ENCODE results near the gene HOXB9.

HOXB9 gene

DNA sequence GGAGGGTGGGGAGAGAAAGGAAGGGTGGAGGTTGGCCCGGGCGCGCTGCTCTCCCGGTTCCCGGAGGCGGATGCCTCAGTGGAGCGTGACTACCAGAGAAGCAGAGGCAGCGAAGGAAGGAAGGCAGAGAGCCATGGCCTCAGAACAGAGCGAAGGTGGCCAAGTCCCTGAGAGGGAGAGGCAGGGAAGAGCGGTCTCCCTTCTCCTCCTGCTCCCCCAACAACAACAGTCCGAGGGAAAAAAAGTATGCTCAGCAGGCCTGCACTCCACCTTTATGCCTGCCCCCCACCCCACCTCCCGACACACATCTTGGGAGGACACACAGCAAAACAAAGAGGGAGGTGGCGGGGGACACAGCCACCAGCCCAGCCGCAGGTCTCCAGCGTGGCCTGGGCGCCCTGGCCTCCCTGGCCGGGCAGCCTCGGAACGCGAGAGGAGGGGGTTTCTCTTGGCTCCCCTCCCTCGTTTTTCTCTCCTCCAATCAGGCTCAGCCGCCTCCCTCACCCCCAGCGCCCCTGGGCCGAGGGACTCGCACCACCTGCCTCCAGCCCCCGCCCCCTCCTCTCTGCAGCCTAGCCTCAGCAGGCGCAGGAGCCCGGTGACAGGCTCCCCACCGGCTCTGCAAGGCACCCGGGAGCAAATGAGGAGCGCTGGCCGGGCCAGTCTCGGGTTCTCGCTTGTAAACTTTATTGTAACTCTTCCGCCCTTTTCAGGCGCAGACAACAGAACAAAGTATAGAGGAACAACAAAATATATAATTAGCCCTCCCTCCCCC is 14.3 kb downstream of the HOXB9 start:
- DNase-seq (ENCODE audit: low spot score) (peak; percentile 63), FAIRE-seq (no peak)

DNA sequence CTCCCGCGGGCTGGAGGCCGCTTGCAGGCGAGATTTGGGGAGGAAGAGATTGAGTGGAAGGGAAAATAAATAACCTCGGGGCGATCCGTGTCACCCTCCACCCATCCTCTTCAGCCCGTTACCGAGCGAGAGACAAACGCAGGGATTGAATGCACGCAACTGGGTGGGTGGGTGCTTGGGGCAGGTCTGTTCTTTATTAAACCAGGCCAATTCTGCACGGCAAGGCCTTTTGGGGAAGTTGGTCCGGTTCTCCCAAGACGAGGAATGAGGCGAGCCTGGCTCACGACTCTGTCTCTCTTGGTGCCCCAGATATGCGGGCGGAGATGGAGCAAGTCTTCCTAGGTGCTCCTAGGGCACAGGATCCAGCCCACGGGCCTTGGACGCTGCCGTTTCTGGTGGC is 14.9 kb downstream of the HOXB9 start:
- no peak for DNase-seq (ENCODE audit: low spot score)

DNA sequence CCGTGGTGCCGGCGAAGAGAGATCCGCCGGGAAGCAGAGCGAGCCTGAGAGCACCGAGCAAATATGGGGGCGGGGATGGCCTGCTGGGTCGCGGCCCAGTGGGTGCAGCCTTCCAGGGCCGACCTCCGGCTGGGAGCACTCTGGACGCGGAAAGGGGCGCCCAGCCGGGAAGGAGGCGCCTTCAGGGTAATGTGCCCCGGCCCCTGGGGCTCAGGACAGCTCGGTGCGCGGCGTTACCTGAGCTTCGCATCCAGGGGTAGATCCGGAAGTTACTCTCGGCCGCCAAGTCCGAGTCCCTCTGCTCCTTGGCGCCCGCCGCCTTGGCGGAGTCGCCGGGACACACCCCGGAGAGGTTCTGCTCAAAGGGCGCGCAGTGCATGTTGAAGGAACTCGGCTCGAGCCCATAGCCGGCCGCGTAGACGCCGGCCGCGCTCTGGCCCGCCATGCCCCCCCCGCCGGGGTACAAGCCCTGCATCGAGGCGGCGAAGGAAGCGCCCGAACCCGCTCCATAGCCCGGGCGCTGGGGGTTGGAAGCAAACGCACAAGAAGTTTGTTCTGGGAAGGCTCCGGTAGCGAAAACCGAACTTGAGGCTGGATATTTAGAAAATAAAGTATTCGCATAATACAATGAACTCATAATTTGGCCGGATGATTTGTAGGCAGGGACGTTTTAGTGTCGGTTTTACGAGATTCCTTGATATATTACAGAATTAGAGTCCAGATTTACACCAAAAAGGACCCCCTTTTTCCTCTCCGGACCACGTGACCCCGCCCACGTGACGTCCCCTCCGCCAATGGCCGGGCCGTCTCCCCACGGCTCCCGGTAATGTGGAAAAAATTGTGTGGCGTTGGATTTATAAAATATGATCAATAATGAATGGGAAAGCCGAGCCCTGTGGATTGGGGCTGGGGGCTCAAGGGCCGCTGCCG is 15.6 kb downstream of the HOXB9 start, which contains the start of gene HOXB7:
Gene HOXB7, minus strand, starts transcription at position 736 of the 930 bp plus-strand sequence. Its CDS starts 99 bp downstream, at position 637.
- DNase-seq (ENCODE audit: low spot score) (no peak), FAIRE-seq (peak; percentile 63)

More for the DNA sequence above, 14.9 kb downstream of the HOXB9 start:
- FAIRE-seq = no peak

GRCh38 chr17:48609759-48610281 is 16.3 kb downstream of the HOXB9 start:
- DNase-seq (ENCODE audit: low spot score) (no peak), FAIRE-seq (no peak)

GRCh38 chr17:48609033-48609432 is 17.1 kb downstream of the HOXB9 start:
- no peak for DNase-seq (ENCODE audit: low spot score)

DNA sequence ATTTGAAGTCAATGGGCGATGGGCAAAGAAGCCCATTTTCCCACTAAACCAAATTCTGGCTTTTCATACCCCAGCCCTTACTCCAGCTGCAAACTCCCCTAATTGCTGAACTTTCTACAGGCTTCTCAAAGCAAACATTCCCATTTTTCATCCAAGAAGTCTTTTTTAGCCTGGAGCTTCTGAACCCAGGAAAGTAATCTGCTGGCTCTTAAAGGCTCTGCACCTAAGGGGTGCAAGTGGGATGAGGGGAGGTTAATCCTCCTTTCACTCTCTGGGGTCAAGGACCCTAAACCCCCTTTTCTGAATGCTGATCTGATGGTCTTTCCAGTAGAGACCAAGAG is 17.7 kb downstream of the HOXB9 start:
- DNase-seq (ENCODE audit: low spot score) (no peak), FAIRE-seq (no peak)

More at GRCh38 chr17:48609033-48609432, 17.1 kb downstream of the HOXB9 start:
- no peak for FAIRE-seq

DNA sequence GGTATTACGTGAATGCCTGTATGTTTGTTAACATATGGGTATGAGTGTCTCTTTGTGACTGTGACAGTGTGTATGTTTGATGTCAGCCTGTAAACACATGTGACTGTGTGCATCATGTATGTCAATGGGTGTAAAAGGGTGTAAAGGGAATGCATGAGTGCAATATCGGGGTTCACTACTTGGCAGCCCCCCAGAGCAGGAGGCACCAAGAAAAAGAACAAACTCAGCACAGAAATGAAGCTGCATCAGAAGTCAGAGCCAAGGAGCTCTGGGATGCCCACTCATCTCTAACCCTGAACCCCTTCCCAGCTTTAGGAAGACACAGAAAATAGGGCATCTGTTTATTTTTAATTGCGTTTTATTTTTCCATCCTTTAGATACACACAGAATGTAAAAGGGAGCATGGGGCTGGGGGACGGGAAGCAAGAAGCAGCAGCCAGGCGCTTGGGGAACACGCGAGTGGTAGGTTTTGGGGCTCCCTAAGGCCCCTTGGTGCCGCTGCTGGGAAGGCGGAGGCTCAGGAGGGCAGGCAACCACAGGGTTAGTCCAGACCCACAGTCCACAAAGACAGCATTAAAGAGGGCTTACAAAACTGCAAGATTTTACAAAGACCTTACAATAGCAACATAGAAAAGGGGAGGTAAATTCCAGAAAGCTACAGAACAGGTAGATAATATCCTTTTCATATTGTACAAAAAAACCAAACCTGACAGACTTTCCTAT is 19.1 kb downstream of the HOXB9 start:
- DNase-seq (ENCODE audit: low spot score) = no peak
- no peak for FAIRE-seq

DNA sequence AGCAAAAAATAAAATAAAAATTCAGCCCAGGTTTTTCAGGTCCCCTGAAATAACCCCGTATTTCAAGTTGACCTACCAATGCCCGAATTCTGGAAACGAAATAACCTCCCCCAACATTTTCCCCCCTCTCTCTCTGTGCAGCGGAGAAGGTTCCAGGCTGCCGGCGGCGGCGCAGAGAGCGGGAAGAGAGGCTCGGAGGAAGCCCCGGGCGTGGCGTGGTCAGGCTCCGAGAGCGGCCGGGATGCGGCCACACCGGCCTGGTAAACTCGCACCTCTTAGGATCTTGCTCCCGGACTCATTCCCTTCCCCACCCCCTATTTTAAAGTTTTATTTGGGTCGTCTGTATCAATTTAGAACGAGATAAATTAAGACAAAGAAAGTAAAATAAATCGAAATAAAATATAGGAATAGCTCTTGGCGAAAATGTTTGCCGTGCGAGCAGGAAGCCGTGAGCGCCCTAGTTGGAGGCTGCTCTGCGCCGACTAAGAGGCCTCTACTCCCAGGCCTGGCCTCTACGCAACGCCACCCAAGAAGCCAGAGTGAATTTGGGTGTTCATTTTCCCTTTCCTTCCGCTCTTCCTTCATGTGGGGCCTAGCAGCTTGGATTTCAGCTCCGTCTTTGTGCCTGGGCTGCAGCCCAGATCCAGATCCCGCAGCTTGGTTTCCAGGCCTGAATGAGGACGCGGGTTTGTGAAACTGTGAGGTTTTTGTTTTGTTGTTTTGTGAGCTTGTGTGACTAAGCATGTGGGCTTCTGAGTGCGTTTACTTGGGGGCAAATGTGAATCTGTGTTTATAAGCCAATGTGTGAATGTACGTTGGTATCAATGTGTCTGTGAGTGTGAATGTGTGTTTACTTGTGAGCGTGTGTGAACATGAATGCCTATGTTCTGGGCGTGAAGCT is 19.9 kb downstream of the HOXB9 start:
- FAIRE-seq (no peak), DNase-seq (ENCODE audit: low spot score) (no peak)

DNA sequence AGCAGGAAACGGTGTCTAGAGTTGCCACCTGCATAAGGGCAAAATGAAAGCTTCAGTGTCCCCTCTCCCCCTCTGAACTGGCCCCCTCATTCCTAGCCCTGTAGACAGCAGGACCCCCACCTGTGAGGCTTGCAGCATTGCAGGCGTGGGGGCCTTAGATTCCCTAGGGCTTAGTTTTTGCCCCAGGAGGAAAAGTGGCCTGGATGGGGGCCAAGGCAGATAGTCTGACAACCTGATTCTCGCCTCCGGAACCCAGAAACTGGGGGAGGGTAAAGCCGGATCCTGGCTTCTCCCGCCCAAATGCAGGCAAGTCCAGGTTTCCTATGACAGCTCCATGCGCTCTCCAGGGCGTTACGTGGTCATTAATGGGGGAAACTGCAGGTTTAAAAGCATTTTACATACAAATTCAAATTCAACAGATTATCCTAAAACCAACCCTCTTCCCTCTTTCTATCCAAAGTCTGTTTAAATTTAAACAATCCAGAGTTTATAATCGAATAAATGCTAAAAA is 20.7 kb downstream of the HOXB9 start:
- FAIRE-seq (no peak), DNase-seq (ENCODE audit: low spot score) (no peak)

DNA sequence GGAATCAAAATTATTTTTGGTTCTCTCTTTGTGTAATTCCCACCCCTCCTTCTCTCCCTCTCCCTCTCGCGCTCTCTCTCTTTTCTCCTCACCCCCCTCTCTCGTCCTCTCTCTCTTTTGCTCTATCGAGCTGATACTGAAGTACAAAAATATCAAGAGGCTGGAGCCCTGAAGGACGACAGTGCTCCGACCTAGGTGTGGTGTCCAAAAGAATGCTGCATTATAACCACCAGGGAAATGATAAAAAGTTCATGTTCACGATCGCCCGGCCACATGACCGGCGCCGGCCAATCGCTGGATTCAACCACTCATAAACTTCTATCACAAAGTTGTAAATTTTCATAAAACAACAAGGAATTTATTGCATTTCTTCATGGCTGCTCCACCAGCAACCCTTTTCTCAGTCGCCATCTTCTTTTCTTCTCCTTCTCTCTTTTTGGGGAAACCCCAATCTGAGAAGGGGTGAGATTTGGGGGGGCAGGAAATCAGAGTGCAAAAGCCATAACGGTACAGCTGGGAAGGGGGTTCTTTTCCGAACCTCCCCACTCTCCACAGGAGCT is 21.3 kb downstream of the HOXB9 start, which contains the start of gene HOXB6:
Gene HOXB6, minus strand, starts transcription at position 217 of the 560 bp plus-strand sequence. CDS start 6,836 bp downstream, outside the sequence.
- DNase-seq (ENCODE audit: low spot score) (peak; percentile 60), FAIRE-seq (peak; percentile 75)

GRCh38 chr17:48603959-48604769 is 22.0 kb downstream of the HOXB9 start:
- FAIRE-seq (peak; percentile 78), DNase-seq (ENCODE audit: low spot score) (peak; percentile 74)

GRCh38 chr17:48601539-48602425 is 24.4 kb downstream of the HOXB9 start:
- FAIRE-seq (peak; percentile 75), DNase-seq (ENCODE audit: low spot score) (peak; percentile 79)

GRCh38 chr17:48601207-48601538 is 25.0 kb downstream of the HOXB9 start:
- FAIRE-seq (no peak), DNase-seq (ENCODE audit: low spot score) (no peak)

DNA sequence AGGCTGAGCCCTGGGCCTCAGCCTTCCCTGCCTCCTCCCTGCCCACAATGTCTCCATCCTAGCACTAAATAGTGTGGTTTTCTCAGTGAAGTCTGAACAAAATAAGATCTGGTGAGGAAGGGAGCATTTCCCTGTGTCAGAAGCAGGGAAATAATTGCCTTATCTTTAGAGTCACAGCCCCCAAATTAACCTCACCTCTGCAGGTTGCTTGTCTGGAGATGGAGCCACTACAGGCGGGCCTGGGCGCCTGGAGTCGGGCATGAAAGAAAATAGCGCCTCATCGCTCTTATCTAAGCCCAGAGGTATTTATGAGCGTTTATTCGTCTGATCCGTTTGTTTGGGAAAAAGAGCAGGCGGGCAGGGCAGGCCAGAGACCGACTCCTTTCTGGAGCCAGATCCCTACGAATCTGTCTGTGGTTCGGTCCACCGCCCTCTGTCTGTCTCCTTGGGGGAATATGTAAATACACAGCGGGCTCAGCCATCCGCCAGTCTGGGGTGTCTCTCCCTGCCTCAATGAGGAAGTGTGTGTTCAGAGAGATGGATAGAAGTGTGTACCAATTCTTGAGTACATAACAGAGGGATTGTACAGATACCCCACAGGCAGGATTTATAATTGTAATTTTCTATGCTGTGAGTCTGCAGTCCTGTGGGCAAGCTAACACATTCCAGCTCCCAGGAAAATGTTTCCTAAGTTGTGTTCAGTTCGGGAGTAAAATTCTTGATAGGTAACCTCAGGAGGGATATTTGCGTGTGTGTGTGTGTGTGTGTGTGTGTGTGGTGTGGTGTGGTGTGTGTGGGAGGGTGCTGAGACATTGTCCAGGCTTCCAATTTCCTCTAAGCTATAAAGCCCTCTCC is 25.7 kb downstream of the HOXB9 start:
- no peak for DNase-seq (ENCODE audit: low spot score)
- FAIRE-seq = no peak

DNA sequence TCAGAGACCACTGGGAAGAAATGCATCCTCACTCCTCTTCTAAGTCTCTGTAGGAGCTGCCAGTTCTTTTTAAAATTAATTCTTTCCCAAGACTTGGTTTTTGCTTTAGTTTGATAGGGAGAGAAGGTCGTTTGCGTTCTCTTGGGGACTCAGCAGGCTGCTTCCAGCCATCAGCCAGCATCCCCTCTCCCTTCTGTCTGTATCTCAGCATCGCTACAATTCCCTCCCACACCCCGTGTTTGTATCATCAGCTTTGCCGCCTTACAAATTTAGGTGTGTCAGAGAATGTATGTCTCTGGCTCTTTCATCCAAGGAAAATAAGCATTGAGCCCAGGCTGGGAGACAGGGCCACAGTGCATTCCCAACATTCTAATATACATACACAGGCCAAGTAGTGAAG is 26.8 kb downstream of the HOXB9 start:
- DNase-seq (ENCODE audit: low spot score) = no peak
- no peak for FAIRE-seq

DNA sequence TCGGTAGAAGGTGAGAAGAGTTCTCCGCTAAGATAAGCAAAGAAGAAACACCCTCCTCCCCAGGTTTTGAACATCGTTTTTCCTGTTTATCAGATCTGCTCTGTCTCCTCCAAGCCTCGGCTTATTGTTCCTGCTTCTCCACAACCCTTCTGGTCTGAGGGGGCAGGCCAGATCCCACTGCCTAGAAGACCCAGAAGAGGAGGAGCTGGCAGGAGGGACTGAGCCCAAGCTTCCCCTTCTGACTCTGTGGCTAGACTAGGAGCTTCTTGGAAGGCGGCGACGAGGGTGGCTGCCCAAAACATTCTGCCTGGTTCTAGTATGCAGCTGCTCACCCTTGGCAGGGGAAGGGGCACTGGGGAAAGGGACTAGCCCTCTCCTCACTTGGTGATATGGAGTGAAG is 27.4 kb downstream of the HOXB9 start:
- DNase-seq (ENCODE audit: low spot score) (no peak), FAIRE-seq (no peak)
